Uterus (tissue), 2 donors: ENCODE data around the gene EXOC1.

Source experiments
- CTCF ChIP-seq, 4 experiments: fragments of 200-600 bp in 2 of 4; fragments of 450-650 bp in 2 of 4; sonication (generic) in 2 of 4; IDR thresholded peaks; one replicate each; pipeline ENCODE4 v1.5.1; 2016 to 2019; ENCODE audit warnings: antibody characterized with exemption in 4 of 4, mild to moderate bottlenecking in 2 of 4, moderate library complexity in 1 of 4
- POLR2A ChIP-seq, 2 donors: fragments of 450-650 bp; IDR thresholded peaks; one replicate each; pipeline ENCODE4 v1.6.1; 2016; ENCODE audit warnings: antibody characterized with exemption in 2 of 2, mild to moderate bottlenecking in 1 of 2, moderate library complexity in 1 of 2

- no peak for TF ChIP-seq CTCF (IDR thresholded peaks at IDR 0.05)
- no peak for TF ChIP-seq POLR2A (IDR thresholded peaks at IDR 0.05)
These were observed 34.1 kb downstream of the EXOC1 start for GRCh38 chr4:55887594-55887993.
